HepG2 (cell line): ENCODE measurements around the gene HBM. TPM values are rescaled to one million over a fixed set of nuclear protein-coding genes. Genes with fewer than 3 reads are reported as not detected.
A peak's percentile ranks its signal among the peaks of the same experiment; 100 is the strongest.

Experiments used
- ATAC-seq: fragments of 200-7000 bp; cut with Tn5 transposase; 3 replicates; pipeline ENCODE4 v1.9.1; 2020; ENCODE audit warnings: mild to moderate bottlenecking, moderate library complexity
- BruUV-seq: library from RNA; stranded (reverse); fragments of 400-500 nt; replicated peaks from 2 replicates; lab custom pipeline; 2021; lab: Mats Ljungman, UMichigan
- CTCF ChIA-PET: fragments of 300-600 bp; formaldehyde crosslinking; extraction: SDS; loops from one replicate; lab custom pipeline; 2021; ENCODE audit warnings: low total read pairs, inconsistent platforms, low intra/inter-chr PET ratio; lab: Yijun Ruan, JAX
- POLR2A ChIA-PET: fragments of 350-600 bp; sonication (Branson Sonifier 250); formaldehyde crosslinking; loops from one replicate; lab custom pipeline; 2020; ENCODE audit warnings: antibody characterized with exemption, inconsistent platforms; lab: Yijun Ruan, JAX
- DNase-seq: peaks from one replicate; pipeline ENCODE4 v3.0.0-alpha.2; 2015; ENCODE audit warnings: low spot score
- FAIRE-seq: peaks from 3 replicates; lab custom pipeline; 2011; peaks lifted over from hg19 to GRCh38; lab: Jason Lieb, UNC
- H2AFZ ChIP-seq: one replicate; pipeline ENCODE4 v1.6.1; 2011; ENCODE audit warnings: low read length, inconsistent platforms
- H3K27ac ChIP-seq: fragments of 300-600 bp; 3 replicates; pipeline ENCODE4 v1.8.0; 2011; ENCODE audit warnings: mixed run types, mild to moderate bottlenecking, mixed read lengths, low read length, inconsistent platforms; ENCODE audit not compliant: insufficient read depth; ENCODE audit errors: extremely low read length
- H3K27me3 ChIP-seq, 2 experiments: fragments of 200-600 bp in 1 of 2; 2 replicates in 1 of 2; 3 replicates in 1 of 2; pipeline versions ENCODE4 v1.6.0 to v1.8.0; 2011; ENCODE audit warnings: low read length in 2 of 2, mild to moderate bottlenecking in 2 of 2, moderate library complexity in 2 of 2, inconsistent platforms in 1 of 2; ENCODE audit not compliant: insufficient read depth in 2 of 2, control insufficient read depth in 1 of 2
- H3K36me3 ChIP-seq, 2 experiments: fragments of 200-600 bp in 1 of 2; replicated peaks in 1 of 2; 2 replicates in 1 of 2; 3 replicates in 1 of 2; pipeline versions ENCODE4 v1.5.1 to v1.8.0; 2011; ENCODE audit warnings: low read length in 2 of 2, inconsistent platforms in 1 of 2; ENCODE audit not compliant: insufficient read depth in 2 of 2, control insufficient read depth in 1 of 2
- H3K4me1 ChIP-seq: 2 replicates; pipeline ENCODE4 v1.5.1; 2012; ENCODE audit warnings: low read length, inconsistent platforms; ENCODE audit not compliant: insufficient read depth
- H3K4me2 ChIP-seq: 2 replicates; pipeline ENCODE4 v1.6.0; 2011; ENCODE audit warnings: low read depth, low read length, inconsistent platforms
- H3K4me3 ChIP-seq, 3 experiments: fragments of 200-600 bp in 1 of 3; sonication (generic), shearing (Covaris generic) in 1 of 3; replicated peaks in 1 of 3; 2 replicates each; pipeline ENCODE4 v1.5.1; 2011 to 2016; ENCODE audit warnings: low read length in 3 of 3, inconsistent platforms in 2 of 3, low read depth in 2 of 3, mild to moderate bottlenecking in 2 of 3, control low read depth in 1 of 3, mixed read lengths in 1 of 3; ENCODE audit not compliant: insufficient read depth in 1 of 3
- H3K79me2 ChIP-seq: one replicate; pipeline ENCODE4 v1.6.1; 2011; ENCODE audit warnings: low read length, inconsistent platforms; ENCODE audit not compliant: insufficient read depth
- H3K9ac ChIP-seq: 2 replicates; pipeline ENCODE4 v1.6.0; 2011; ENCODE audit warnings: mild to moderate bottlenecking, low read depth, low read length, inconsistent platforms; ENCODE audit not compliant: insufficient read depth
- H3K9me3 ChIP-seq: 2 replicates; pipeline ENCODE4 v1.5.1; 2012; ENCODE audit warnings: mild to moderate bottlenecking, low read length
- H4K20me1 ChIP-seq: 2 replicates; pipeline ENCODE4 v1.6.0; 2011; ENCODE audit warnings: inconsistent platforms, mild to moderate bottlenecking, low read length, moderate library complexity; ENCODE audit not compliant: insufficient read depth
- IKZF4 ChIP-seq: sonication (generic); formaldehyde crosslinking; IDR thresholded peaks from 2 replicates; pipeline ENCODE4 v1.5.1; 2020; ENCODE audit warnings: borderline replicate concordance, mild to moderate bottlenecking, low read depth, missing genetic modification reagents; ENCODE audit errors: not compliant biosample characterization
- IRX3 ChIP-seq: sonication (generic); formaldehyde crosslinking; IDR thresholded peaks from 2 replicates; pipeline ENCODE4 v1.8.1; 2023; ENCODE audit warnings: mild to moderate bottlenecking, low read depth, missing genetic modification reagents, borderline replicate concordance
- NCOA2 ChIP-seq: sonication (generic); formaldehyde crosslinking; IDR thresholded peaks from 2 replicates; pipeline ENCODE4 v1.8.0; 2022; ENCODE audit warnings: inconsistent platforms
- NCOR1 ChIP-seq: fragments of 200-600 bp; sonication (generic); IDR thresholded peaks from 2 replicates; pipeline ENCODE4 v1.7.0; 2017; ENCODE audit warnings: antibody characterized with exemption, low read length, borderline replicate concordance
- NFIC ChIP-seq: IDR thresholded peaks from 2 replicates; pipeline ENCODE4 v1.6.1; 2012; ENCODE audit warnings: mild to moderate bottlenecking, low read length, inconsistent platforms
- NFKBIZ ChIP-seq: IDR thresholded peaks from 2 replicates; pipeline ENCODE4 v1.6.1; 2018; ENCODE audit warnings: missing genetic modification reagents, missing compliant biosample characterization
- NKX3-1 ChIP-seq: sonication (generic); formaldehyde crosslinking; IDR thresholded peaks from 2 replicates; pipeline ENCODE4 v1.5.0; 2020; ENCODE audit warnings: missing genetic modification reagents
- RARG ChIP-seq: sonication (generic); formaldehyde crosslinking; IDR thresholded peaks from 2 replicates; pipeline ENCODE4 v1.4.0; 2020; ENCODE audit warnings: low read depth, mild to moderate bottlenecking, missing genetic modification reagents
- SP2 ChIP-seq: sonication (generic); formaldehyde crosslinking; IDR thresholded peaks from 2 replicates; pipeline ENCODE4 v1.5.1; 2020; ENCODE audit warnings: mild to moderate bottlenecking, missing genetic modification reagents
- TBP ChIP-seq: sonication (generic); formaldehyde crosslinking; IDR thresholded peaks from 2 replicates; pipeline ENCODE4 v1.5.0; 2020; ENCODE audit warnings: missing genetic modification reagents
- XRCC5 ChIP-seq: fragments of 200-400 bp; formaldehyde crosslinking; optimal IDR thresholded peaks from 2 replicates; pipeline ENCODE3; 2017; ENCODE audit warnings: mild to moderate bottlenecking, low read length
- YY1 ChIP-seq: IDR thresholded peaks from 2 replicates; pipeline ENCODE4 v1.6.1; 2011; ENCODE audit warnings: low read length, low read depth, moderate library complexity, mild to moderate bottlenecking; ENCODE audit not compliant: insufficient read depth, insufficient replicate concordance
- ZBTB38 ChIP-seq: sonication (generic); formaldehyde crosslinking; IDR thresholded peaks from 2 replicates; pipeline ENCODE4 v1.5.1; 2020; ENCODE audit warnings: mild to moderate bottlenecking, missing genetic modification reagents
- ZMYM3 ChIP-seq: sonication (generic); formaldehyde crosslinking; IDR thresholded peaks from 2 replicates; pipeline ENCODE4 v1.5.1; 2020; ENCODE audit warnings: mild to moderate bottlenecking, missing genetic modification reagents
- WGBS: methylation state at CpG from one replicate; pipeline ENCODE4 v1.1.6; 2017; ENCODE audit warnings: low lambda C conversion rate; 5-methylcytosine and 5-hydroxymethylcytosine counted together
- in situ Hi-C: cut with HindIII; loops from 2 replicates; pipeline ENCODE4 v1.10.0; 2017; ENCODE audit warnings: low pct_unique_long_range_greater_than_20kb; ENCODE audit not compliant: extremely low pct_ligation_motif_present
- intact Hi-C: fragments of 100-400 bp; cut with micrococcal nuclease; formaldehyde crosslinking; loops from one replicate; pipeline ENCODE4 v1.10.0; 2022; ENCODE audit not compliant: unreplicated experiment
- polyA plus RNA-seq, 8 experiments: library from polyadenylated mRNA; depleted of rRNA in 3 of 8; stranded (reverse) in 7 of 8; unstranded in 1 of 8; fragments of >200 nt; fragmentation: Illumina TruSeq in 4 of 8; extraction: Trizol in 4 of 8; gene quantifications; 2 replicates each; pipeline versions ENCODE4 v1.2.1 to v1.2.3, GENCODE V29; 2011 to 2016; ENCODE audit warnings: low read depth in 4 of 8, missing spikeins in 1 of 8, mixed read lengths in 1 of 8; ENCODE audit not compliant: insufficient read depth in 1 of 8
- total RNA-seq, 5 experiments: library from RNA; depleted of rRNA; stranded (reverse); fragments of >200 nt; fragmentation: Illumina TruSeq; extraction: Trizol; gene quantifications; 2 replicates each; pipeline ENCODE4 v1.2.3, GENCODE V29; 2016; ENCODE audit warnings: low read depth in 1 of 5

The HBM gene
- total and polyA plus RNA-seq, 2 of the 13 experiments (the other 11 are each of a cell fraction or from before 2014, with no cell fraction given), result not detected

- in situ Hi-C loops, result loop anchor here (5.0 kb wide), 1 partner anchor 72 kb away; no protein-coding TSS in a partner anchor
- H2AFZ ChIP-seq, result no peak overlapping the region
- H4K20me1 ChIP-seq, result 0 out of 2 replicates have a peak, but pooled peaks cover 6% of the 10 kb centered on the region
- no peaks in the 10 kb centered on the region for H3K36me3 ChIP-seq
- H3K79me2 ChIP-seq, result no peaks in the 10 kb centered on the region
- H3K27me3 ChIP-seq, result peaks cover 0 to 18% of the 10 kb centered on the region in 2 experiments; a peak in 4 of 5 replicates
- peak overlapping the region in 2 of 3 experiments; percentile 15 to 73; a peak in 1 of 6 replicates for H3K4me3 ChIP-seq
- ChIA-PET POLR2A (interaction anchor here (1.1 to 1.7 kb wide), 3 partner anchors 41 to 114 kb away, joined by 4 to 7 read pairs (median 5); partner anchors contain the start of gene NPRL3), CTCF (interaction anchor here (1.5 to 3.2 kb wide), 3 partner anchors 62 to 114 kb away, joined by 4 to 23 read pairs (median 17); no protein-coding TSS in a partner anchor)
- WGBS, result 87% methylated on average over 17 of the region's 17 CpGs
- 0 out of 2 replicates have a peak, but pooled peaks have one; percentile 15 for TF ChIP-seq ZMYM3 (CRISPR knock-in tag)
- no peak for TF ChIP-seq NFKBIZ (CRISPR knock-in tag)
- no peak for TF ChIP-seq NKX3-1 (CRISPR knock-in tag)
- H3K9ac ChIP-seq, result no peak overlapping the region
- DNase-seq (no peak), FAIRE-seq (no peak), ATAC-seq (no peak)
- no TSS peak for BruUV-seq
- H3K27ac ChIP-seq, result no peak overlapping the region
- H3K4me2 ChIP-seq, result peak overlapping the region; percentile 82
- intact Hi-C loops, result loop anchor here (2.0 kb wide), 1 partner anchor 45 kb away; no protein-coding TSS in a partner anchor
- no peaks in the 10 kb centered on the region for H3K9me3 ChIP-seq
- H3K4me1 ChIP-seq, result peaks cover 28% of the 10 kb centered on the region
Measured at GRCh38 chr16:179211-180092, 13.7 kb downstream of the HBM start.

DNA sequence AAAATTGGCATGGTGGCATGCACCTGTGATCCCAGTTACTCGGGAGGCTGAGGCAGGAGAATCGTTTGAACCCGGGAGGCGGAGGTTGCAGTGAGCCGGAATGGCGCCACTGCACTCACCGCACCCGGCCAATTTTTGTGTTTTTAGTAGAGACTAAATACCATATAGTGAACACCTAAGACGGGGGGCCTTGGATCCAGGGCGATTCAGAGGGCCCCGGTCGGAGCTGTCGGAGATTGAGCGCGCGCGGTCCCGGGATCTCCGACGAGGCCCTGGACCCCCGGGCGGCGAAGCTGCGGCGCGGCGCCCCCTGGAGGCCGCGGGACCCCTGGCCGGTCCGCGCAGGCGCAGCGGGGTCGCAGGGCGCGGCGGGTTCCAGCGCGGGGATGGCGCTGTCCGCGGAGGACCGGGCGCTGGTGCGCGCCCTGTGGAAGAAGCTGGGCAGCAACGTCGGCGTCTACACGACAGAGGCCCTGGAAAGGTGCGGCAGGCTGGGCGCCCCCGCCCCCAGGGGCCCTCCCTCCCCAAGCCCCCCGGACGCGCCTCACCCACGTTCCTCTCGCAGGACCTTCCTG lies 14.4 kb downstream of the HBM start, which contains the start of gene HBQ1:
Gene HBQ1 (plus strand): TSS at position 359 of the 575 bp plus-strand sequence. CDS start 28 bp downstream, at position 387.
- intact Hi-C loops, result loop anchor here (2.0 kb wide), 1 partner anchor 45 kb away; no protein-coding TSS in a partner anchor
- TF ChIP-seq RARG (CRISPR knock-in tag), result no peak
- TF ChIP-seq NFIC, result no peak
- TF ChIP-seq SP2 (CRISPR knock-in tag), result no peak
- TF ChIP-seq IKZF4 (CRISPR knock-in tag), result no peak
- peak; percentile 43; the same call in 1 of the 2 replicates for TF ChIP-seq ZBTB38 (CRISPR knock-in tag)
- TF ChIP-seq XRCC5, result peak; percentile 55
- no peak for TF ChIP-seq TBP (CRISPR knock-in tag)
- no peak for TF ChIP-seq NCOA2 (CRISPR knock-in tag)
- no peak for TF ChIP-seq IRX3 (CRISPR knock-in tag)
- no peak for TF ChIP-seq NCOR1
- TF ChIP-seq YY1, result peak; percentile 31

More for the DNA sequence above, 14.4 kb downstream of the HBM start, which contains the start of gene HBQ1:
- FAIRE-seq (no peak), DNase-seq (peak; percentile 21), ATAC-seq (peak; percentile 67)
- Histone ChIP-seq H3K27me3 (peaks cover 0 to 15% of the 10 kb centered on the region in 2 experiments; a peak in 4 of 5 replicates), H4K20me1 (0 out of 2 replicates have a peak, but pooled peaks cover 6% of the 10 kb centered on the region), H3K9me3 (no peaks in the 10 kb centered on the region), H3K4me1 (peaks cover 28% of the 10 kb centered on the region), H3K27ac (peak within 1 kb of the TSS; percentile 43), H3K9ac (peak within 1 kb of the TSS; percentile 43; the same call in 1 of the 2 replicates), H2AFZ (no peak within 1 kb of the TSS), H3K36me3 (no peaks in the 10 kb centered on the region), H3K79me2 (no peaks in the 10 kb centered on the region), H3K4me2 (peak within 1 kb of the TSS; percentile 82), H3K4me3 (peak within 1 kb of the TSS; percentile 35 to 73 (median 49); a peak in 5 of 6 replicates)
- WGBS, result 51% methylated on average over 9 of the region's 59 CpGs
- POLR2A ChIA-PET, result interaction anchor here (0.6 to 1.7 kb wide), 5 partner anchors 41 to 135 kb away, joined by 3 to 7 read pairs (median 4); partner anchors contain the start of gene NPRL3
- in situ Hi-C loops, result loop anchor here (5.0 kb wide), 1 partner anchor 73 kb away; no protein-coding TSS in a partner anchor
- CTCF ChIA-PET, result interaction anchor here (0.9 to 3.2 kb wide), 4 partner anchors 63 to 115 kb away, joined by 4 to 23 read pairs (median 12); no protein-coding TSS in a partner anchor
- no TSS peak for BruUV-seq
